Mammary epithelial cell (primary cell): ENCODE data around the gene APOO.

Experiments
- EZH2 ChIP-seq: IDR thresholded peaks from 2 replicates; pipeline ENCODE4 v1.6.1; 2012; ENCODE audit warnings: low read length, inconsistent platforms, borderline replicate concordance
- TF ChIP-seq, protein P1 (sequence below), 2 donors: IDR thresholded peaks in 1 of 2; conservative IDR thresholded peaks in 1 of 2; 2 replicates each; pipeline ENCODE4 v1.5.1; 2011 to 2012; ENCODE audit warnings: inconsistent platforms in 2 of 2, low read length in 2 of 2, mild to moderate bottlenecking in 2 of 2, control low read depth in 1 of 2, low read depth in 1 of 2; ENCODE audit not compliant: insufficient read depth in 1 of 2; ENCODE audit errors: extremely low read depth in 1 of 2

- TF ChIP-seq, protein P1, sequence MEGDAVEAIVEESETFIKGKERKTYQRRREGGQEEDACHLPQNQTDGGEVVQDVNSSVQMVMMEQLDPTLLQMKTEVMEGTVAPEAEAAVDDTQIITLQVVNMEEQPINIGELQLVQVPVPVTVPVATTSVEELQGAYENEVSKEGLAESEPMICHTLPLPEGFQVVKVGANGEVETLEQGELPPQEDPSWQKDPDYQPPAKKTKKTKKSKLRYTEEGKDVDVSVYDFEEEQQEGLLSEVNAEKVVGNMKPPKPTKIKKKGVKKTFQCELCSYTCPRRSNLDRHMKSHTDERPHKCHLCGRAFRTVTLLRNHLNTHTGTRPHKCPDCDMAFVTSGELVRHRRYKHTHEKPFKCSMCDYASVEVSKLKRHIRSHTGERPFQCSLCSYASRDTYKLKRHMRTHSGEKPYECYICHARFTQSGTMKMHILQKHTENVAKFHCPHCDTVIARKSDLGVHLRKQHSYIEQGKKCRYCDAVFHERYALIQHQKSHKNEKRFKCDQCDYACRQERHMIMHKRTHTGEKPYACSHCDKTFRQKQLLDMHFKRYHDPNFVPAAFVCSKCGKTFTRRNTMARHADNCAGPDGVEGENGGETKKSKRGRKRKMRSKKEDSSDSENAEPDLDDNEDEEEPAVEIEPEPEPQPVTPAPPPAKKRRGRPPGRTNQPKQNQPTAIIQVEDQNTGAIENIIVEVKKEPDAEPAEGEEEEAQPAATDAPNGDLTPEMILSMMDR (conservative IDR thresholded peaks at IDR 0.05 in 1 of 2, IDR thresholded peaks at IDR 0.05 in 1 of 2; ENCODE audit: extremely low read depth in 1 of 2, insufficient read depth in 1 of 2, low read depth in 1 of 2, low read length in 2 of 2) = no peak
- TF ChIP-seq EZH2 = no peak
Observed at GRCh38 chrX:23890933-23891332, 16.8 kb downstream of the APOO start.
